Lower leg skin (tissue), 4 donors: Measurements from ENCODE around the gene LRBA. TPM values are rescaled to one million over a fixed set of nuclear protein-coding genes. Genes with fewer than 3 reads are reported as not detected.

Experiments used
- DNase-seq, 2 donors: peaks; one replicate each; pipeline ENCODE4 v3.0.0-alpha.2; 2019; ENCODE audit warnings: low spot score in 2 of 2
- H3K4me3 ChIP-seq: fragments of 200-600 bp; sonication (generic); 2 replicates; pipeline ENCODE4 v1.5.1; 2017; ENCODE audit warnings: mild to moderate bottlenecking, low read depth; ENCODE audit not compliant: poor library complexity, severe bottlenecking
- CTCF ChIP-seq, 3 donors: fragments of 450-650 bp; IDR thresholded peaks; one replicate each; pipeline ENCODE4 v1.5.1; 2016; ENCODE audit warnings: antibody characterized with exemption in 3 of 3, mild to moderate bottlenecking in 3 of 3, moderate library complexity in 2 of 3
- POLR2A ChIP-seq, 2 donors: fragments of 450-650 bp; IDR thresholded peaks; one replicate each; pipeline ENCODE4 v1.6.1; 2016 to 2017; ENCODE audit warnings: antibody characterized with exemption in 2 of 2, mild to moderate bottlenecking in 1 of 2, moderate library complexity in 1 of 2
- WGBS, 2 donors: methylation state at CpG; one replicate each; pipeline ENCODE4 v1.1.5; 2018; 5-methylcytosine and 5-hydroxymethylcytosine counted together
- intact Hi-C: fragments of 100-400 bp; cut with DNase I; formaldehyde crosslinking; loops from one replicate; pipeline ENCODE4 v1.15.0; 2023; ENCODE audit warnings: low total_unique reads
- total RNA-seq, 4 donors: library from RNA; depleted of rRNA; stranded (reverse); fragments of >200 nt; gene quantifications; one replicate each; pipeline ENCODE4 v1.1.0, GENCODE V29; 2016

LRBA gene
- total RNA-seq, 4 donors from 2014 or later, result 71.9 to 86.8 (median 75.0) TPM

- WGBS, 2 donors, result 95 to 96% methylated on average over 4 of the region's 4 CpGs
These were observed 213.3 kb downstream of the LRBA start for GRCh38 chr4:150801833-150802232.

GRCh38 chr4:150799207-150799606, 215.9 kb downstream of the LRBA start:
- 94% methylated on average over 2 of the region's 2 CpGs for WGBS, 2 donors
- no peak for DNase-seq
- TF ChIP-seq POLR2A (IDR thresholded peaks at IDR 0.05), result no peak
- no peak for TF ChIP-seq CTCF (IDR thresholded peaks at IDR 0.05)
- intact Hi-C loops, result no loop called here
- H3K4me3 ChIP-seq, result no peak overlapping the region

More at GRCh38 chr4:150801833-150802232, 213.3 kb downstream of the LRBA start:
- TF ChIP-seq POLR2A (IDR thresholded peaks at IDR 0.05) (no peak), CTCF (IDR thresholded peaks at IDR 0.05) (no peak)
- intact Hi-C loops, result no loop called here
- no peak for DNase-seq
- no peak overlapping the region for H3K4me3 ChIP-seq

- intact Hi-C loops, result no loop called here
- WGBS, 2 donors, result 95 to 97% methylated on average over 2 of the region's 2 CpGs
- DNase-seq, result no peak
These were observed 220.4 kb downstream of the LRBA start for GRCh38 chr4:150794706-150795105.

GRCh38 chr4:150789864-150790263, 225.2 kb downstream of the LRBA start:
- no peak overlapping the region for H3K4me3 ChIP-seq
- intact Hi-C loops, result no loop called here
- TF ChIP-seq POLR2A (IDR thresholded peaks at IDR 0.05) (no peak), CTCF (IDR thresholded peaks at IDR 0.05) (no peak)
- no peak for DNase-seq

More at GRCh38 chr4:150794706-150795105, 220.4 kb downstream of the LRBA start:
- no peak overlapping the region for H3K4me3 ChIP-seq
- no peak for TF ChIP-seq POLR2A (IDR thresholded peaks at IDR 0.05)
- TF ChIP-seq CTCF (IDR thresholded peaks at IDR 0.05), result no peak

- intact Hi-C loops, result no loop called here
- WGBS, 2 donors, result 85 to 86% methylated on average over 8 of the region's 8 CpGs
- no peak overlapping the region for H3K4me3 ChIP-seq
- TF ChIP-seq CTCF (IDR thresholded peaks at IDR 0.05), result no peak
- no peak for DNase-seq
These were observed 230.1 kb downstream of the LRBA start for GRCh38 chr4:150784939-150785338.

GRCh38 chr4:150784305-150784704, 230.8 kb downstream of the LRBA start:
- DNase-seq, result no peak
- H3K4me3 ChIP-seq, result no peak overlapping the region
- 64 to 70% methylated on average over 4 of the region's 4 CpGs for WGBS, 2 donors
- intact Hi-C loops, result no loop called here
- TF ChIP-seq POLR2A (IDR thresholded peaks at IDR 0.05), result no peak
- TF ChIP-seq CTCF (IDR thresholded peaks at IDR 0.05), result no peak
